GM19455 (cell line): ENCODE results near the gene TTLL9.
"Not testable (repeated sequence)": the region's sequence is repeated elsewhere in the genome, so short reads cannot be mapped to it uniquely, and the experiment has no call there.

ENCODE experiments used
- ATAC-seq: cut with Tn5 transposase; IDR thresholded peaks from one replicate; pipeline ENCODE4 v1.9.1; 2021; ENCODE audit not compliant: unreplicated experiment

The TTLL9 gene, protein sequence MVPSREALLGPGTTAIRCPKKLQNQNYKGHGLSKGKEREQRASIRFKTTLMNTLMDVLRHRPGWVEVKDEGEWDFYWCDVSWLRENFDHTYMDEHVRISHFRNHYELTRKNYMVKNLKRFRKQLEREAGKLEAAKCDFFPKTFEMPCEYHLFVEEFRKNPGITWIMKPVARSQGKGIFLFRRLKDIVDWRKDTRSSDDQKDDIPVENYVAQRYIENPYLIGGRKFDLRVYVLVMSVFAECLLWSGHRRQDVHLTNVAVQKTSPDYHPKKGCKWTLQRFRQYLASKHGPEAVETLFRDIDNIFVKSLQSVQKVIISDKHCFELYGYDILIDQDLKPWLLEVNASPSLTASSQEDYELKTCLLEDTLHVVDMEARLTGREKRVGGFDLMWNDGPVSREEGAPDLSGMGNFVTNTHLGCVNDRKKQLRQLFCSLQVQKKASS

DNA sequence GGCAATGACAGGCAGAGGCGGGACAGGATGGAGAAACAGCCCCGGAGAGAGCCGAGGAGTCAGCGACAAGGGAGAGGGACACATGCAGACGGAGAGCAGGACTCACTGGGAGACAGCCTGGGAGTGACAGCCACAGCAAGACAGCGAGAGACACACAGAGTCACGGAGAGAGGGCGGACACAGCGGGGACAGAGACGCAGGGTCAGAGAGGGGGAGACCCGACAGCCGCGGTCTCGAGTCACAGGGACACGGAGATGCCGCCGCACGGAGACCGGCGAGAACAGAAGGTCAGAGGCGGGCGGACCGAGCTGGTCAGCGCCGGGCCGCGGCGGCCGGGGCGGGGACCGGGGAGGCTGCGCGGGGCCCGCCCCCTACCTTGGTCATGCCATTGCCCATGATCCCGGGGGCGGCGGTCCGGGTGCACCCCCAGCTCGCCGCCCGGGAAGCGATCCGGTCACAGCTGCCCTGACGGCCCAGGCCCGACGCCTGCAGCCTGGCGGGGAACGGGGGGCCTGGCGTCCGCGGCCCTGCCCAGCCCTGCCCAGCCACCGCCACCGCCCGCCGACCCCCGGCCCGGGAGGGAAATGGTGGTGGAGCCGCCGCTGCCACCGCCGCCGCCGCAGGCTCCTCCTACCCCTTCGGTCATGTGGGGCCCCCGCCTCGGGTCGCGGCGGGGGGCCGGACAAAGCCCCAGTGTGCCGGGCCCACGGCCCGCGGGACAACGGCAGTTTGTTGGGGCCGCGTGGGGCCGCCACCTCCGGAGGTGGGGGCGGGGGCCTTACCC, at the start of gene TTLL9, which contains the start of gene DUSP15:
Gene TTLL9 (plus strand): TSS at position 693 of the 784 bp plus-strand sequence. CDS start 493 bp downstream, outside the sequence.
Gene DUSP15 (minus strand): TSS at position 586 of the 784 bp plus-strand sequence. CDS start 190 bp downstream, at position 396.
- no peak for ATAC-seq

DNA sequence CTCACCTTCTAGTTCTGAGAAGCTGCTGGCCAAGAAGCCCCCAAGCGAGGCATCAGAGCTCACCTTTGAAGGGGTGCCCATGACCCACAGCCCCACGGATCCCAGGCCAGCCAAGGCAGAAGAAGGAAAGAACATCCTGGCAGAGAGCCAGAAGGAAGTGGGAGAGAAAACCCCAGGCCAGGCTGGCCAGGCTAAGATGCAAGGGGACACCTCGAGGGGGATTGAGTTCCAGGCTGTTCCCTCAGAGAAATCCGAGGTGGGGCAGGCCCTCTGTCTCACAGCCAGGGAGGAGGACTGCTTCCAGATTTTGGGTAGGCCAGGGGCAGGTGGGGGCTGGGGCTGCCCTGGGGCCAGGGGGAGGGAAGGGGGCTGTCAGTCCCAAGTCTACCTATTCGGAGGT, 49.0 kb upstream of the TTLL9 start:
- no peak for ATAC-seq

DNA sequence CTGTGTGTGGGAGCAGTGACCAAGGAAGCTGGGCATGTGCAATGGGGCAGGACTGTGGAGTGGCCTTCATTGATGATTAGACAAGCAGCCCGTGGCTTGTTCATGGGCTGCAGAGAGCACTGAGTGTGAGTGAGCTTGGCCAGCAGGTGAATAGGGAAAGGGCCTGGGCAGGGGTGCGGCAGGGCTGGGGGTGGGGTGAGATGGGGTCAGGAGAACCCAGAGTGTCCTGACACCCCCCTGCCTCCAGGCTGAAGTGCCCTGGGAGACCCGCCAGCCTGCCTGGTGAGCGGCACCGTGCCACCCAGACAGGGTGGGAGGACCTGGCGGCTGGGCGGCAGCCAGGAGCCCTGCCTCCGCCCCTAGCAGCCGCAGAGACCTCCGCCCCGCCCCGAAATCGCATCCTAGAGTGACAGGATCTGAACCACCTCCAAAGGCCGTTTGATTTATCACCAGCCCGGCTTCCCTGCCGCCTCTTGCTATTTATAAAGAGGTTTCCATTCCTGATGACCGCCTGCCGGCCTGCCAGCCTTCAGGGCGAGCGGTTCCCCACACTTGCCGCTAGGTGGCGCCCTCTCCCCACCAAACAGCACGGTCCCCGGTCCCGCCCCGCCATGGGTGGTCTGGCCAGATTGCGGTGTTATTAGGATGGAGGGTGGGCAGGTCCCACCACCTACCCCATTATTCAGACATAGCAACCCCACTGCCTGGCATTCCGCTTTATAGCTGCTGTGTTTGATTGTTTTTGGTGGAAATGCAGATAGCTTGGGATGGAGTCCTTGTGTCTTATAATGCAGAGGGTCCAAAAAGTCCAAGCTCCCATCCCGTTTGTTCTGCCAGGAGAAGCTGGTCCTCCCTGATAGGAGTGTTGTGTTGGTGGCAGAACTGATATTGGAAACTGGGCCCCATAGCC, 47.8 kb upstream of the TTLL9 start:
- no peak for ATAC-seq

DNA sequence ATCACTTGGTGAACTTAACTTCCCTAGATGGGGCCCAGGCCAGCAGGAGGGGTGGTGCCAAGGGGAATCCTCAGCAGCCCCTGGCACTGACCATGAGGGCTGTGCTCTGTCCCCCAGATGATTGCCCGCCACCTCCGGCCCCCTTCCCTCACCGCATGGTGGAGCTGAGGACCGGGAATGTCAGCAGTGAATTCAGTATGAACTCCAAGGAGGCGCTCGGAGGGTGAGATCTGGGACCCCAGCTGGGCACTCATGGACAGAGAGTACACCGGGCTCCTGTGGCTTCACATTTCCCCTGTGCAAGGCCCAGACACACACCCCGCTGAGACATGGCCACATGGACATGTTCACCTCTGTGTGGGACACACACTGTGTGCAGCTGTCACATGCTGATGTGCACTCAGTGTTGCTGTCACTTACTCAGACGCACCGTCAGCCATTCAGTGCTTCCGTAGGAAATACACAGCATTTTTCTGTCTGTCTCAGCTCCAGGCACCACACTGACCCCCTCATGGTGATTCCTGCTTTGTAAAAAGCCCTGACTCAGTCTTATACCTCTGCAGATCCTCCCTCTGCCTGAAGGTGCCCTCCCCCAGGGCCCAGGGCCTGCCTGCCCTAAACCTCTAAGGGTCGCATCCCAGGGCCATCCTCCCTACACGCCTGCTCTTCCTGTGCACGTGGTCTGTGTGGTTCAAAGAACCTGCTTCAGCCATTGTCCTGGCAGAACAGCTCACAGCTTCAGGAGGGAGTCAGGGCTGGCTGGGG, 46.9 kb upstream of the TTLL9 start:
- ATAC-seq = no peak

DNA sequence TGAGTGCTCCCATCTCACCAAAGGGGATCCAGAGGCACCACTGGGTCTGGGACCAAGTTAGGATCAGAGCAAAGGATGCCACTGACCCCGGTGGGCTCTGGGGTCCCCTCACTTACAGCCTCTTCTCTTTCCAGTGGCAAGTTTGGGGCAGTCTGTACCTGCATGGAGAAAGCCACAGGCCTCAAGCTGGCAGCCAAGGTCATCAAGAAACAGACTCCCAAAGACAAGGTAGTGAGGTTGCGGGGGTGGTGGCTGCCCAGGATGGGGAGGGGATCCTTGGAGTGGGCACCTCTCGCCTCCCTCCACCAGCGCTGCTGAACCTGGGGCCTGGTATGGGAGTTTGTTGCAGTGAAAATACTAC, 46.3 kb upstream of the TTLL9 start:
- ATAC-seq = no peak

DNA sequence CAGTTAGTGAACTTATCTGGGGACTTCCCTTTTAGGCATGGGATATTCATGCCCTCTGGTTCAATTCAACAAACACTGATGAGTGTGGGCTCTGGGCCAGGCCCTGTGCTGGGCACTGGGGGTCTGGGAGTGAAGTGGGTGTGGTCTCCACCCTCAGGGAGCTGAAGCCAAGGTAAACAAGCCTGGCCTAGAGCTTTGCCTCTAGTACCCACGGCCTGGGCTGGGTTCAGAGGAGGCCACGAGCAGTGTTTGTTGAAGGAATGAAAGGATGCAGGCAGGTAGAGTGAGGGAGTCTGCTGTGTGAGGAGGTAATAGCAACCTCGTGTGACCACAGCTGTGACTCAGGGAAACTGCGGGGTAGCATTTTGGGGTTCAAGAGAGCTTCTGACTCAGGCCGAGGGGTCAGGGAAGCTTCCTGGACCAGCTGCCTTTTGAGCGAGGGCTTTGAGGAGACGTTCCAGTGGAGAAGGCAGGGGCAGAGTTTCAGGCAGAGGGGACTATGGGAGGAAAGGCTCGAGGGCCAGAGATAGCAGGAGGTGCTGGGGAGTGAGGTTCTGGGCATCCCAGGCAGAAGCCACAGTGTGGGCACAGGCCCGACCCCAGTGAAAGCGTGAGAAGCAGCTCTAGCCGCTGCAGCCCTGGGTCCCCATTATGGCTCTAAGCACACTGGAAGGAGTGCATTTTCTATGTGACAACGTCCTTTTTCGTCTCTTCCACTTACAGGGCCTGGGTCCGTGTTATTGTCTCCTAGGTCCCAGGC, 45.7 kb upstream of the TTLL9 start:
- ATAC-seq = no peak

DNA sequence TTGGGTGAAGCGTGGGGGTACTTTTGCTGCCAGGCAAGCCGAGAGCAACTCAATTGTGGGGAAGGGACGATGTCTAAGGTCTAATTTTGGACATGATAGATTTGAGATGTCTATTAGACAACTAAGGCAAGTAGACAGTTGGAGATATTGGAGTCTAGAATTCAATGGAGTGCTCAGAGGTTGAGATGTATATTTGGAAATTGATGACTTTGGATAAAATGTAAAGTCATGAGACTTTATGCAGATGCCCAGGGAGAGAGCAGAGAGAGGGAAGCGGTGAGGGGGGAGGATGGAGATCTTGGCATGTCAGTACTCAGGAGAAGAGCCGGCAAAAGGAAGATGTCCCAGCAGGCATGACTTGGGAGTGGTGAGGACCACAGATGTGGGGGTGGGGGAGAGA, 44.4 kb upstream of the TTLL9 start:
- ATAC-seq = no peak

DNA sequence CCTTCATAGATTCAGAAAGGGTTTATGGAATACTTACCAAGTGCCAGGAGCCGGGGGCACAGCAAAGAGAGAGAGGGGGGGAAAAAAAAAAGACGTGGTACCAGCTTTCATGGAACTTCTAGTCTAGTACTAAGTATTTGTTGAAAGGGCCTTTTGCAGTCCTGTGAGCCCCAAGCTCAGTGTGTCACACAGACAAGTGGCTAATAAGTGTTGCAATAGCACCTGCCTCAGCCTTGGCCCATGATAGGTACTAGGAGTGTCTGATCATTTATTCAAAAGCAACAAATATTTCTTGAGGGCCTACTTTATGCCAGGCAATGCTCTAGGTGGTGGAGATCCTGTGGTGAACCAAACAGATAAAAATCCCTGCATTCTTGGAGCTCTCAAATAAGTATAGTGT, 43.4 kb upstream of the TTLL9 start:
- no peak for ATAC-seq

DNA sequence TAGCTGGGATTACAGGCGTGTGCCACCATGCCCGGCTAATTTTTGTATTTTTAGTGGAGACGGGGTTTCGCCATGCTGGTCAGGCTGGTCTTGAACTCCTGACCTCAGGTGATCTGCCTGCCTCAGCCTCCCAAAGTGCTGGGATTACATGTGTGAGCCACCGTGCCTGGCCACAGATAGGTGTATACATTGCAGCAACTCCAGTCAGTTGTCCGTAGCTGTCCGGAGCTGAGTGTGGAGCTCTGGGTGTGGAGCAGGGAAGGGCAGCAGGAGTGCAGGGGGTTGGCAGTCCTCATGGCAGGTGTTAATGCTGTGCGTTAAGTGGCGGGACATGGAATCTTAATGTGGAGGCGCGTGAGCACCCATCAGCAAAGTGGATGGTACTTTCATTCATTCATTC, 42.4 kb upstream of the TTLL9 start:
- not testable (repeated sequence) for ATAC-seq

DNA sequence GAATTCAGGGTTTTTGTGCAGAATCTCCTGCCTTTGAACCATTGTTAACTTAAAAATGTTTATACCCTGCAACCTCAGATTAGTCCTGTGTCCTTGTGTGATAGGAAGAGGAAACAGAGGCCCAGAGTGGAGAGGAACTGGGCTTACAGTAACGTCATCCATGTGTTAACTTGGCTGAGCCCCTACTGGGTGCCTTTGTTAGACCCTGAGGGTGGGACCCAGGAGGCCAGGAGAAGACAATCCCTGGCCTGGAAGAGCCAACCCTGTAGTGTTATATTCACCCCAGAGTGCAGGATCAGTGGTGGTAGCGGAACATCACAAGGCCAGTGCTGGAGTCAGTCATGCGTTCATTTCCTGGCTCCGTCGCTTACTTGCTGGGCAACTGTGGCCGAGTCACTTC, 40.7 kb upstream of the TTLL9 start:
- ATAC-seq = no peak

DNA sequence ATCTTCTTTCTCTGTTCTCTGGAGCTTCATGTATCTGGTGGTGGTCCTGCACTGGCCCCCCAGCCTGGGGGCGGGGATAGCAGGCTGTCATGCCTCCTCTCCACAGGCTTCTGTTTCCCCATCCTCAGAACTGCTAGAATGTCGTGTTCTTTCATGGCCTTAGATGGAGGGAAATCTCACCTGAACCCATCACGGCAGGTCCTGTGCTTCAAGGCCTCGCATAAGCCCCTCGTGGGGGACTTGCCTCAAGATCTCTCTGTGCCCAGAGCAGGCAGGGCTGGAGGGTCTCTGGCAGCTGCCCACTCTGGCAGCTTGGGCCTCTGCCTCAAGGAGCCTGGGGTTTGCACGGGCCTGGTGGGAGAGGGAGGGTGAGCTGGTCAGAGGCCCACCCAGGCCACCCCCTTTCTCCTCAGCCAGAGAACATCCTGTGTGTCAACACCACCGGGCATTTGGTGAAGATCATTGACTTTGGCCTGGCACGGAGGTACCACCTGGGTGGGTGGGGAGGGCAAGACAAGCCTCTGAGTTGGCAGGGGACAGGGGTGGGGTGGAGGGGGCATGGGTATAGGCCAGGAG, 39.9 kb upstream of the TTLL9 start:
- no peak for ATAC-seq

DNA sequence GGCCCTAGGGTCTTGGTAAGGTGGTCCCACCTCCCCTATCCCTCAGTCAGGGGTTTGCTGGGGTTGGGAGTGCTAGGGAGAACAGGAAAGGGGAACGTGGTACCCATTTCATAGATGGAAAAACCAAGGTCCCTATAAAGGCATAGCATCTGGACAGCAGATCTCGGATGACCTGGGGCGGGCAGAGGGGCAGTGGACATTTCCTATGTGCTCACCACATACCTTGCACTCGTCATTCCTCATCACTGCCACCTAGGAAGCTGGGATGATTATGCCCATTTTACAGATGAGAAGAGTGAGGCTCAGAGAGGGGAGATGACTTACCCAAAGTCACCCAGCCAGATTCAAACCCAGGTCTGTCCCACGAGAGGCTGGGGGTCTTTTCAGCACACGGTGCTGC, 39.2 kb upstream of the TTLL9 start:
- no peak for ATAC-seq

DNA sequence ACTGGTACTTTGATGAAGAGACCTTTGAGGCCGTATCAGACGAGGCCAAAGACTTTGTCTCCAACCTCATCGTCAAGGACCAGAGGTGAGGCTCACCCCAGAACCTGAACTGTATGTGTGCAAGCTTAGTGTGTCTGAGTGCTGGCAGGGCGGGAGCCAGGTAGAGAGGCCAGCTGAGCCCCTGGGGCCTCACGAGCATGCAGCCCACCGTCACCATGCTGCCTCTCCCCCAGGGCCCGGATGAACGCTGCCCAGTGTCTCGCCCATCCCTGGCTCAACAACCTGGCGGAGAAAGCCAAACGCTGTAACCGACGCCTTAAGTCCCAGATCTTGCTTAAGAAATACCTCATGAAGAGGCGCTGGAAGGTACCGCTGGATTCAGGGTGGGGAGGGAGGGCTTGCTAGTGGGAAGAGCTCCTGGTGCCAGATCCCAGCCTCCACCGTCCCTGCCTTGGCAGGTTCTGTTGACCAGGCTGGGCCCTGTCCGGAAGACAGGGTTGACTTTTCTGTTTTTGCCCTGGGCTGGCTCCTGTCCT, 38.6 kb upstream of the TTLL9 start:
- ATAC-seq = no peak

DNA sequence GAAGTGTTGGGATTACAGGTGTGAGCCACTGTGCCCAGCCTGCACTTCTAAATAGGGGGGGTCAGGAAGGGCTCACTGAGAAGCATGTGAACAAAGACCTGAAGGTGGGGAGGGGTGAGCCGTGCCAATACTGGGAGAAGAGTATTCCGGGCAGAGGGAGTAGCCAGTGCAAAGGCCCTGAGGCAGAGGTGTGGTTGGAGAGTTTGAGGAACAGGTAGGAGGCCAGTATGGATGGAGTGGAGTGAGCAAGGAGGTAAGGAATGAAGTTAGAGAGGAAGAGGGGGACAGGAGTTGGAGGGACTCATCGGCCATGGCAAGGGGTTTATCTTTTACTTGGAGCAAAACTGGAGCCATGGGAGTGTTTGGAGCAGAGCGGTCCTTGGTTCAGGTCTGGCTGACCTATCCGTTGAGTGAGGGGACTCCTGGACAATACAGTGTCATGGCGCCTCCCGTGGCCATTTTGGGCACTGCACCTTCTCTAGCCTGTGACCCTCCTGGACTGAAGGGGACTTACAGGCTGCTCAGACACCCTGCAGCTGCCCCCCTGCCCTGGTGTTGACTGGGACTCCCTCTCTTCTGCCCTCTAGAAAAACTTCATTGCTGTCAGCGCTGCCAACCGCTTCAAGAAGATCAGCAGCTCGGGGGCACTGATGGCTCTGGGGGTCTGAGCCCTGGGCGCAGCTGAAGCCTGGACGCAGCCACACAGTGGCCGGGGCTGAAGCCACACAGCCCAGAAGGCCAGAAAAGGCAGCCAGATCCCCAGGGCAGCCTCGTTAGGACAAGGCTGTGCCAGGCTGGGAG, 37.1 kb upstream of the TTLL9 start:
- no peak for ATAC-seq

DNA sequence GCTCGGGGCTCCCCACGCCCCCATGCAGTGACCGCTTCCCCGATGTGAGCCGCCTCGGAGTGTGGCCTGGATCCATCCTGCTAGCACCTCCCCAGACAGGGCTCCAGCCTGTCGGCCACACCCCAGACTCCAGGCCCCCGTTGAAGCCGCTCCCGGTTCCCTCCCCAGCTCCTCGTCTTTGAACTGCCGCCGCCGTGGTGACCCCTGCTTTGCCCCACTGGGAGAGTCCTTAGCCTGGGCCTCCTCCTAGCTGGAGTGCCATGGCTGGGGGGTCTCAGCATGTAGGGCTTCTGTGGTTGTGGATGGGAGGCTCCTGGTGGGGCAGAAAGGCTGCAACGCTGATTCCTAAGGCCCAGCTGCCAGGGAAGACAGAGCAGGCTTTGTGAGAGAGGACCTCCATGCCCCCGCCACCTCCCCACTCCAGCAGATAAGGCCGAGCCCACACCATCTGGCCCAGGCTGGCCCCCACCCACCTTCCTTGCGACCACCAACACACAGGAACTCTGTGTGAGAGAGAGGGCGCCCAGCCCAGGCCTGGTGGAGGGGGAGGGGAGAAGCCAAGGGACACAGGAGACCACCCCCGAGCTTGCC, 36.4 kb upstream of the TTLL9 start:
- no peak for ATAC-seq

DNA sequence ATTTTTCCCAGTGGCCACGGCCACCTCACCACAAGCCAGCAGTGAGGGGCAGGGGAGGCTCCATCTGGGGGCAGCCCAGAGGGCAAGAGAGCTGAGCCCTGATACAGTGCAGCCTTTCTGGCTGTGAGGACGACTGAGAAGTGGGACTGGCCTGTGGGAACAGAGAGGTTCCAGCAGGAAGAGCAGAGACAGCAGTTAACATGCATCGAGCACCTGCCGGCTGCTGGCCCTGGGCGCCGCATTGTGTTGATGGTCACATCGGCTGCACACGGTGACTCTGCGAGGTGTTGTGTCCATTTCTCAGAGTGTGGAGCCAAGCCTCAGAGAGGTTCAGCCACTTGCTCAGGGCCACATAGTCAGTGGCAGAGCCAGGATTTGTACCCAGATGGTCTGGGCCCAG, 34.9 kb upstream of the TTLL9 start:
- no peak for ATAC-seq

DNA sequence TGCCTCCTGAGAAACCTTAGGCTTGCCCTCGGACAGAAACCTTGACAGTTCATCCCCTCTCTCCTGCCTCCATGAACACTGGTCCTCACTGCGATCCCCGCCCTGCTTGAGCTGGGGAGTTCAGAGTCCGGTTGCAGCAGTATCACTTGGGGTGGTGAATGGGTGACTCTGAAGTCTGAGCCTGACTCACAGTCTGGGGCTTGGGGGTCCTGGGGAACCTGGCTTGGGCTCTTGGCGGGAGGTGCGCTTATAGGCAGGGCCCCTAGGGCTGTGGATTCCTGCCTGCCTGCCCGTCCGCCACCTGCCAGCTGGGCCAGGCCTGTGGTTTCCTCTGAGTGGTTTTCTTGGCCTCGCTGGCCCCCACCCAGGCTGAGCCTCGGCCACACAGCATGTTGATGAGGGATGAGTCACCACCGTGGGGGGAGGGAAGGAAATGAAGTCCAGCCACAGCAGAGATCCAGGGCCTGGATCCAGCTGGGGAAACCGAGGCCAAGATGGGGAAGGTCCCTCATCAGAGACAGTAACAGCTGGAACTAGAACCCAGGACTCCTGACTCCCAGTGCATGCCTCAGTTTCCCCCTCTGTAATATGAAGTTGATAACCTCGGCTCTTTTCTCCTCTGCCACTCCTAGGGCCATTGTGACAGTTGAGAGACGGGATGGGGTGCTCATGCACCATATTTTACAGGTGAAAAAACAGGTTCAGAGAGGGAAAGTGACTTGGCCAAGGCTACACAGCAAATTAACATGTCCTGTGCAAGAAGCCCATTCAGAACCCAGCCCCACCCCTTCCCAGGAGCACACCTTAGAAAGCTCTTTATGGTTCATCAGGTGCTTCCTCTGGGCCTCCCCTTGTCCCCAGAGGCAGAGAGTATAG, 34.2 kb upstream of the TTLL9 start:
- no peak for ATAC-seq
